Loucy (cell line): ENCODE data around the gene SLC6A5.

Experiments used
- H2AFZ ChIP-seq: fragments of 200-600 bp; sonication (generic); 2 replicates; pipeline ENCODE4 v1.6.0; 2016; ENCODE audit warnings: antibody characterized with exemption, mild to moderate bottlenecking, low read length, moderate library complexity
- H3F3A ChIP-seq: fragments of 200-600 bp; 2 replicates; pipeline ENCODE4 v1.6.0; 2016; ENCODE audit warnings: antibody characterized with exemption, low read depth, mild to moderate bottlenecking
- H3K27me3 ChIP-seq: fragments of 200-600 bp; sonication (generic); 2 replicates; pipeline ENCODE4 v1.6.1; 2014; ENCODE audit warnings: low read length, mild to moderate bottlenecking; ENCODE audit not compliant: insufficient read depth, poor library complexity, severe bottlenecking
- H3K36me3 ChIP-seq: fragments of 200-600 bp; sonication (generic); 2 replicates; pipeline ENCODE4 v1.6.1; 2016; ENCODE audit warnings: low read length; ENCODE audit not compliant: insufficient read depth
- H3K4me1 ChIP-seq: fragments of 200-600 bp; sonication (generic); 2 replicates; pipeline ENCODE4 v1.5.1; 2014; ENCODE audit warnings: low read length, mild to moderate bottlenecking; ENCODE audit not compliant: insufficient read depth, poor library complexity, severe bottlenecking
- H3K4me2 ChIP-seq: fragments of 200-600 bp; sonication (generic); 2 replicates; pipeline ENCODE4 v1.6.0; 2014; ENCODE audit warnings: antibody characterized with exemption, low read length, low read depth, mild to moderate bottlenecking; ENCODE audit not compliant: poor library complexity, severe bottlenecking
- H3K4me3 ChIP-seq: fragments of 200-600 bp; sonication (generic); 2 replicates; pipeline ENCODE4 v1.5.1; 2014; ENCODE audit warnings: low read length, mild to moderate bottlenecking, mixed read lengths; ENCODE audit not compliant: poor library complexity, severe bottlenecking
- H3K79me2 ChIP-seq: fragments of 200-600 bp; sonication (generic); 2 replicates; pipeline ENCODE4 v1.6.1; 2014; ENCODE audit warnings: low read length; ENCODE audit not compliant: insufficient read depth
- H3K9ac ChIP-seq: fragments of 200-600 bp; sonication (generic); 2 replicates; pipeline ENCODE4 v1.6.0; 2014; ENCODE audit warnings: mild to moderate bottlenecking, low read depth, low read length, moderate library complexity; ENCODE audit not compliant: poor library complexity, severe bottlenecking
- H3K9me2 ChIP-seq: fragments of 200-600 bp; sonication (generic); replicated peaks from 2 replicates; pipeline ENCODE4 v1.6.1; 2016; ENCODE audit warnings: low read depth, low read length, mixed read lengths
- H3K9me3 ChIP-seq: fragments of 200-600 bp; sonication (generic); 2 replicates; pipeline ENCODE4 v1.6.1; 2014; ENCODE audit warnings: mild to moderate bottlenecking, antibody characterized with exemption, low read length, low read depth; ENCODE audit not compliant: insufficient read depth
- H4K20me1 ChIP-seq: fragments of 200-600 bp; sonication (generic); 2 replicates; pipeline ENCODE4 v1.6.0; 2014; ENCODE audit warnings: antibody characterized with exemption, low read length, mild to moderate bottlenecking; ENCODE audit not compliant: insufficient read depth, poor library complexity, severe bottlenecking
- EZH2phosphoT487 ChIP-seq: fragments of 200-600 bp; IDR thresholded peaks from 2 replicates; pipeline ENCODE4 v1.6.1; 2018; ENCODE audit warnings: antibody characterized with exemption, mild to moderate bottlenecking, moderate library complexity, borderline replicate concordance
- TF ChIP-seq, protein P1 (sequence below): fragments of 200-600 bp; sonication (generic); conservative IDR thresholded peaks from 2 replicates; pipeline ENCODE4 v1.5.1; 2014; ENCODE audit warnings: mild to moderate bottlenecking, antibody characterized with exemption, low read length

SLC6A5 gene

DNA sequence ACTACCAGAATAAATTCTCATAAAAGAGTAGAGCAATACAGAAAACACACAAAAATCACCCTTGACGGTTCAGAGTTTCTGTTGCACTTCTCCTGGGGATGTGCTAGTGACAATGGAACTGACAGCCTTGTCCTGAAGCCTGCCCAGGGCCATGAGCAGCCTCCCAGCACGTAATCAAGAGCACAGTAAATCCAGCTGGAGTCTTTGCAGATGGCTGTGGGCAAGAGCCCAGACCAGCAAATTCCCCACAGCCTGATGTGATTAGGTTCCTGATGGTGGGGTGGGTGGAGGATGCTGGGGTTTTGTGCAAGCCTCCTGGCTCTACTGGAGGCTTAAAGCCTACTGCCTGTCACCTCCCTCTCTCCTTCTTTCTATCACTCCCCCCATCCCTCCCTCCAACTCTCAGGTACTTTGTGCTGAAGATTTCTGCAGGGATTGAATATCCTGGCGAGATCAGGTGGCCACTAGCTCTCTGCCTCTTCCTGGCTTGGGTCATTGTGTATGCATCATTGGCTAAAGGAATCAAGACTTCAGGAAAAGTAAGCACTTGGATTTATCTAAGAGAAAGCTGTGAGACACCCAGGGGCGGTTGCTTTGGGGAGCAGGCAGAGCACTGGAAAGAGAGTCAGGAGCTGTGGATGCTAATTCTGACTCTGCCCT lies 18.1 kb downstream of the SLC6A5 start:
- Histone ChIP-seq H3K27me3 (no peaks in the 10 kb centered on the region), H4K20me1 (no peaks in the 10 kb centered on the region), H3F3A (no peaks in the 10 kb centered on the region), H3K9ac (no peak overlapping the region), H3K4me3 (no peak overlapping the region), H3K79me2 (no peaks in the 10 kb centered on the region), H3K9me2 (no peaks in the 10 kb centered on the region), H3K9me3 (no peaks in the 10 kb centered on the region), H3K36me3 (no peaks in the 10 kb centered on the region), H3K4me2 (no peak overlapping the region), H2AFZ (no peak overlapping the region), H3K4me1 (no peaks in the 10 kb centered on the region)
- no peak for TF ChIP-seq EZH2phosphoT487
- TF ChIP-seq, protein P1, sequence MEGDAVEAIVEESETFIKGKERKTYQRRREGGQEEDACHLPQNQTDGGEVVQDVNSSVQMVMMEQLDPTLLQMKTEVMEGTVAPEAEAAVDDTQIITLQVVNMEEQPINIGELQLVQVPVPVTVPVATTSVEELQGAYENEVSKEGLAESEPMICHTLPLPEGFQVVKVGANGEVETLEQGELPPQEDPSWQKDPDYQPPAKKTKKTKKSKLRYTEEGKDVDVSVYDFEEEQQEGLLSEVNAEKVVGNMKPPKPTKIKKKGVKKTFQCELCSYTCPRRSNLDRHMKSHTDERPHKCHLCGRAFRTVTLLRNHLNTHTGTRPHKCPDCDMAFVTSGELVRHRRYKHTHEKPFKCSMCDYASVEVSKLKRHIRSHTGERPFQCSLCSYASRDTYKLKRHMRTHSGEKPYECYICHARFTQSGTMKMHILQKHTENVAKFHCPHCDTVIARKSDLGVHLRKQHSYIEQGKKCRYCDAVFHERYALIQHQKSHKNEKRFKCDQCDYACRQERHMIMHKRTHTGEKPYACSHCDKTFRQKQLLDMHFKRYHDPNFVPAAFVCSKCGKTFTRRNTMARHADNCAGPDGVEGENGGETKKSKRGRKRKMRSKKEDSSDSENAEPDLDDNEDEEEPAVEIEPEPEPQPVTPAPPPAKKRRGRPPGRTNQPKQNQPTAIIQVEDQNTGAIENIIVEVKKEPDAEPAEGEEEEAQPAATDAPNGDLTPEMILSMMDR: no peak

- Histone ChIP-seq H3K27me3 (no peaks in the 10 kb centered on the region), H3K9me3 (no peaks in the 10 kb centered on the region), H3K9me2 (no peaks in the 10 kb centered on the region), H3K36me3 (no peaks in the 10 kb centered on the region), H3K4me2 (no peak overlapping the region), H2AFZ (no peak overlapping the region), H3K4me3 (no peak overlapping the region), H3K9ac (no peak overlapping the region), H4K20me1 (no peaks in the 10 kb centered on the region), H3F3A (no peaks in the 10 kb centered on the region), H3K4me1 (no peaks in the 10 kb centered on the region), H3K79me2 (no peaks in the 10 kb centered on the region)
- no peak for TF ChIP-seq EZH2phosphoT487
- TF ChIP-seq, protein P1: no peak
Observed at GRCh38 chr11:20618083-20618482, 18.7 kb downstream of the SLC6A5 start.

DNA sequence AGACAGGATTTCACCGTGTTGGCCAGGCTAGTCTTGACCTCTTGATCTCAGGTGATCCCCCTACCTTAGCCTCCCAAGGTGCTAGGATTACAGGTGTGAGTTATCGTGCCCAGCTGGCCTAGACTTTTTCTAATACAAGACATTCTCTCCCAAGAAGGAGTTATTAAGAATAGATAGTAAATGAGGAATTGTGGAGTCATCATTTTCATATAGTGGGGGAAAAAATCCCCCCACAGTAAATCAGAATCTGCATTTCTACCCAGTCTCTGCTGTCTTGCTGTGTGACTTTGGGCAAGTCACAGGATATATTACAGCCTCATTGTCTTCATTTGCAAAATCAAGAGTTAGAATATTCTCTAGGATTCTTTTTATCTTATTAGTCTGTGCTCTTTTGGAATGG lies 21.6 kb downstream of the SLC6A5 start:
- H3K4me3 ChIP-seq: no peak overlapping the region
- H3F3A ChIP-seq: no peaks in the 10 kb centered on the region
- H3K4me1 ChIP-seq: no peaks in the 10 kb centered on the region
- no peaks in the 10 kb centered on the region for H3K9me2 ChIP-seq
- H2AFZ ChIP-seq: no peak overlapping the region
- H3K9ac ChIP-seq: no peak overlapping the region
- H3K4me2 ChIP-seq: no peak overlapping the region
- H3K36me3 ChIP-seq: no peaks in the 10 kb centered on the region
- no peaks in the 10 kb centered on the region for H3K27me3 ChIP-seq
- no peak for TF ChIP-seq EZH2phosphoT487
- TF ChIP-seq, protein P1: no peak
- no peaks in the 10 kb centered on the region for H3K79me2 ChIP-seq
- no peaks in the 10 kb centered on the region for H3K9me3 ChIP-seq
- H4K20me1 ChIP-seq: no peaks in the 10 kb centered on the region
